ENCODE results near the gene PTPRK. TPM values are rescaled to one million over a fixed set of nuclear protein-coding genes. Genes with fewer than 3 reads are reported as not detected.

PTPRK gene
- total and polyA plus RNA-seq, 8 donors = 57.0 to 90.4 (median 78.6) TPM

GRCh38 chr6:128403618-128404444 lies 116.6 kb downstream of the PTPRK start:
- Histone ChIP-seq H3K4me1 (no peaks in the 10 kb centered on the region), H3K27me3 (no peaks in the 10 kb centered on the region), H3K4me3 (no peak overlapping the region), H3K36me3 (no peaks in the 10 kb centered on the region), H3K9me3 (no peaks in the 10 kb centered on the region), H3K27ac (no peak overlapping the region)
- ATAC-seq (no peak), DNase-seq (peak in 1 of 4 donors; percentile 31)
- TF ChIP-seq CTCF (IDR thresholded peaks at IDR 0.05) = no peak
- intact Hi-C loops (cut with DNase I) = no loop called here

- no peak for TF ChIP-seq CTCF (IDR thresholded peaks at IDR 0.05)
- Histone ChIP-seq H3K4me3 (no peak overlapping the region), H3K27ac (no peak overlapping the region), H3K36me3 (no peaks in the 10 kb centered on the region), H3K27me3 (no peaks in the 10 kb centered on the region), H3K4me1 (no peaks in the 10 kb centered on the region), H3K9me3 (no peaks in the 10 kb centered on the region)
- DNase-seq (no peak), ATAC-seq (no peak)
- intact Hi-C loops (cut with DNase I) = no loop called here
Measured at GRCh38 chr6:128400875-128401274, 119.5 kb downstream of the PTPRK start.

GRCh38 chr6:128397996-128398395 lies 122.4 kb downstream of the PTPRK start:
- intact Hi-C loops (cut with DNase I) = no loop called here
- TF ChIP-seq CTCF (IDR thresholded peaks at IDR 0.05) = no peak
- Histone ChIP-seq H3K27ac (no peak overlapping the region), H3K4me1 (peaks cover 0 to 4% of the 10 kb centered on the region in 2 donors), H3K36me3 (no peaks in the 10 kb centered on the region), H3K4me3 (no peak overlapping the region), H3K27me3 (no peaks in the 10 kb centered on the region), H3K9me3 (no peaks in the 10 kb centered on the region)
- no peak for ATAC-seq
- no peak for DNase-seq

- no peak for DNase-seq
- no peak for TF ChIP-seq CTCF (IDR thresholded peaks at IDR 0.05)
- Histone ChIP-seq H3K9me3 (no peaks in the 10 kb centered on the region), H3K36me3 (no peaks in the 10 kb centered on the region), H3K27me3 (no peaks in the 10 kb centered on the region), H3K4me1 (peaks cover 0 to 4% of the 10 kb centered on the region in 2 donors), H3K27ac (no peak overlapping the region), H3K4me3 (no peak overlapping the region)
- no peak for ATAC-seq
- intact Hi-C loops (cut with DNase I) = no loop called here
Measured at GRCh38 chr6:128395596-128395995, 124.8 kb downstream of the PTPRK start.

GRCh38 chr6:128395188-128395587 lies 125.2 kb downstream of the PTPRK start:
- intact Hi-C loops (cut with DNase I) = no loop called here

More at GRCh38 chr6:128395188-128395587, 125.2 kb downstream of the PTPRK start:
- Histone ChIP-seq H3K4me1 (peaks cover 0 to 4% of the 10 kb centered on the region in 2 donors), H3K4me3 (no peak overlapping the region), H3K27ac (no peak overlapping the region), H3K27me3 (no peaks in the 10 kb centered on the region), H3K36me3 (no peaks in the 10 kb centered on the region), H3K9me3 (no peaks in the 10 kb centered on the region)
- DNase-seq = no peak
- no peak for ATAC-seq
- TF ChIP-seq CTCF (IDR thresholded peaks at IDR 0.05) = no peak

All from left lung (tissue), 10 donors.